ENCODE results near the gene CPSF7.

GRCh38 chr11:61474013-61474643 lies 44.4 kb upstream of the CPSF7 start:
- TF ChIP-seq CTCF (IDR thresholded peaks at IDR 0.05) (no peak), ZFX (IDR thresholded peaks at IDR 0.05; ENCODE audit: borderline replicate concordance) (no peak)
